Thymus (tissue), 11 donors: ENCODE results near the gene SIRT1. TPM values are rescaled to one million over a fixed set of nuclear protein-coding genes. Genes with fewer than 3 reads are reported as not detected.

ENCODE experiments used
- DNase-seq, 9 donors: peaks; one replicate each; pipeline ENCODE4 v3.0.0-alpha.2; 2013; ENCODE audit warnings: low spot score in 9 of 9, low read depth in 6 of 9, missing footprints in 1 of 9
- H3K27ac ChIP-seq, 2 donors: one replicate each; pipeline ENCODE4 v1.5.1; 2013; ENCODE audit warnings: control low read depth in 1 of 2, low read depth in 1 of 2, low read length in 1 of 2, mild to moderate bottlenecking in 1 of 2, moderate library complexity in 1 of 2
- H3K27me3 ChIP-seq, 2 donors: one replicate each; pipeline ENCODE4 v1.5.1; 2013; ENCODE audit warnings: low read length in 1 of 2; ENCODE audit not compliant: control insufficient read depth in 2 of 2, insufficient read depth in 1 of 2
- H3K36me3 ChIP-seq, 2 donors: one replicate each; pipeline ENCODE4 v1.5.1; 2013; ENCODE audit warnings: low read length in 1 of 2, mild to moderate bottlenecking in 1 of 2, moderate library complexity in 1 of 2; ENCODE audit not compliant: control insufficient read depth in 2 of 2, insufficient read depth in 2 of 2
- H3K4me1 ChIP-seq, 2 donors: one replicate each; pipeline ENCODE4 v1.5.1; 2013; ENCODE audit warnings: low read length in 2 of 2; ENCODE audit not compliant: control insufficient read depth in 2 of 2, insufficient read depth in 2 of 2
- H3K4me3 ChIP-seq, 2 donors: one replicate each; pipeline ENCODE4 v1.5.1; 2013; ENCODE audit warnings: low read length in 2 of 2, control low read depth in 1 of 2, mild to moderate bottlenecking in 1 of 2
- H3K9me3 ChIP-seq, 2 donors: one replicate each; pipeline ENCODE4 v1.5.1; 2013; ENCODE audit warnings: low read length in 1 of 2, mild to moderate bottlenecking in 1 of 2; ENCODE audit not compliant: control insufficient read depth in 2 of 2, insufficient read depth in 1 of 2
- WGBS: extraction: QIAGEN DNeasy Blood & Tissue Kit; methylation state at CpG from one replicate; pipeline ENCODE4 v1.1.7; 2013; 5-methylcytosine and 5-hydroxymethylcytosine counted together
- polyA plus RNA-seq: library from polyadenylated mRNA; stranded (reverse); fragments of 200-250 nt; gene quantifications from one replicate; pipeline ENCODE4 v1.2.3, GENCODE V29; 2013
- total RNA-seq: library from RNA; stranded (reverse); fragments of 120-200 nt; gene quantifications from one replicate; pipeline ENCODE4 v1.2.4, GENCODE V29; 2013
- donor health status: healthy.

The SIRT1 gene
- total and polyA plus RNA-seq, 2 donors, result 18.0 to 25.6 TPM

DNA sequence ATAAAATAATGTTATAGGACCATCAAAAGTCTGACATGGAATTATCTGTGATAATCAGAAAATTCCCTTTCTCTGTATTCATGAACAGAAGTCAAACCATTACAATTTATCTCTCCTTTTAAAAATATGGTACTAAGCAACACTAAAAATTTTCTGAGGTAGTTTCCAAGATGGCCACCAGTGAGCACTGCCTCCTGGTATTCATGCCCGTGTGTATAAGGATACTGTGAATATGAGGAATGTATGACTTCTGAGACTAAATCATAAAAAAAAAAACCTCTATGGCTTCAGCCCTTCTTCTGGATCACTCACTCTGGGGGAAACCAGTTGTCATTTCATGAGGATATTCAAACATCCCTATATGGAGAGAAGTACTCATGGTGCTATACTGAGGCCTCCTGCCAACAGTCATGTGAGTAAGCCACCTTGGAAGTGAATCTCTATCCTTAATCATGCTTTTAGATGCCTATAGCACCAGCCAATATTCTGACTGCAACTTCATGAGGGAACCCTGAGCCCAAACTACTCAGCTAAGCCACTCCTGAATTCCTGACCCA is 41.1 kb downstream of the SIRT1 start:
- Histone ChIP-seq H3K27me3 (no peaks in the 10 kb centered on the region), H3K4me1 (no peaks in the 10 kb centered on the region), H3K9me3 (no peaks in the 10 kb centered on the region), H3K27ac (no peak overlapping the region), H3K4me3 (no peak overlapping the region), H3K36me3 (peaks cover 6 to 21% of the 10 kb centered on the region in 2 donors)
- no peak for DNase-seq
- 97% methylated on average over 1 of the region's 1 CpG for WGBS

DNA sequence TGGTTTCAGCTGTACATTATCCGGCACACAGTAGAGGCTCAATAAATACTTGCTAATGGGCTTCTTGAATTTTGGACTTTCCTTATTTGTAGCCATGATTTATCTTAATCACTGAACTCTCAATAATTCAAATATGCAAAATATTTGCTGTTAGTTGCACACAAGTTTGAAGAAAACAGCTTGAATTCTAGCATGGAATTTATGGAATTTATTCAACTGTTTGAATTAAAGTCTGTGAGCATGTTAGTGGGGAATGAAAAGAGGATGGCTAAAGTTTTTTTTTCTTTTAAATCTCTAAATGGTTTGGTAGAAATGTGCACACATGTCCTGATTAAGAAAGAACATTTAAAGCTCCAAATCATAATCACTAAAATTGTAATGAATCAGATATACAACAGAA is 42.5 kb downstream of the SIRT1 start:
- DNase-seq, result no peak
- H3K9me3 ChIP-seq, result no peaks in the 10 kb centered on the region
- no peaks in the 10 kb centered on the region for H3K4me1 ChIP-seq
- 99% methylated on average over 1 of the region's 1 CpG for WGBS
- no peak overlapping the region for H3K27ac ChIP-seq
- H3K4me3 ChIP-seq, result no peak overlapping the region
- no peaks in the 10 kb centered on the region for H3K27me3 ChIP-seq
- H3K36me3 ChIP-seq, result peaks cover 13 to 26% of the 10 kb centered on the region in 2 donors

DNA sequence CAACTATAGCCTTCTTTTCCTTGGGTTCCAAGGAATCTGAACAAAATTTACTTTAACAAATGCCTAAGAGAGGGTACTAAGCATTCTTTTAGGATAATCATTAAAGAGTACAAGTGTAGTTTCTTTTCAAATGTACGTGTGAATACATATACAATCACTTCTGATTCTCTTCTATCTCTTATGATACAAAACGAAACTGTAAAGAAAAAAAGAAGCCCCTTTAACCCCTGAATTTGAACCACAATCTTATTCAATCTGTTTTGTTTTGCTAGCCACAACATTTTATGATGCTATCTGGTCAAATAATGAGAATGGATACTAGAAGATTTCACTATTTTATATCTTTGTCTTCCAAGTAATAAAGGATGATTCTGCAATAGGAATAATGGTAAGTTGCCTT is 48.7 kb downstream of the SIRT1 start:
- peaks cover 23 to 34% of the 10 kb centered on the region in 2 donors for H3K36me3 ChIP-seq
- H3K9me3 ChIP-seq, result no peaks in the 10 kb centered on the region
- DNase-seq, result no peak
- H3K27me3 ChIP-seq, result no peaks in the 10 kb centered on the region
- 95% methylated on average over 2 of the region's 2 CpGs for WGBS
- no peak overlapping the region for H3K27ac ChIP-seq
- H3K4me1 ChIP-seq, result no peaks in the 10 kb centered on the region
- no peak overlapping the region for H3K4me3 ChIP-seq

DNA sequence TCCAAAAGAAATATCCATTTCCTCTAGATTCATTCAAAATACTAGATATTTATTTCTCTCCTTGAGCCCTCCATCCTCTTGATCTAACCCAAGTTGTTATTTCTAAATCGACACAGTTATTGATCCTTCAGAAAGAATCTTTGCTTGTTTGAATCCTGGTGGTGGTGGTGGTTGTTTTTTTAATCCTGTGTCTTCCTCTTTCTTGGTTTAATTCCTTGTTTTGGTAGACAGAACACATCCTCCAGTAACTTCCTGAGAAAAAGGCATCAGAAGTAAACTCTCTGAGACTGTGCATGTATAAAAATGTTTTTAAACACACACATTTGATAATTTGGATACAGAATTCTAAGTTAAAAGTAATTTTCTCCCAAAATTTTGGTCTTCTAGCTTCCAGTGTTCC is 49.9 kb downstream of the SIRT1 start:
- Histone ChIP-seq H3K36me3 (peaks cover 18 to 37% of the 10 kb centered on the region in 2 donors), H3K27me3 (no peaks in the 10 kb centered on the region), H3K27ac (no peak overlapping the region), H3K9me3 (no peaks in the 10 kb centered on the region), H3K4me3 (no peak overlapping the region), H3K4me1 (no peaks in the 10 kb centered on the region)
- WGBS, result 66% methylated on average over 1 of the region's 1 CpG
- no peak for DNase-seq

GRCh38 chr10:67935223-67935622 is 50.8 kb downstream of the SIRT1 start:
- Histone ChIP-seq H3K27ac (no peak overlapping the region), H3K4me3 (no peak overlapping the region), H3K36me3 (peaks cover 16 to 38% of the 10 kb centered on the region in 2 donors), H3K9me3 (no peaks in the 10 kb centered on the region), H3K4me1 (no peaks in the 10 kb centered on the region), H3K27me3 (no peaks in the 10 kb centered on the region)
- whole genome bisulfite sequencing, result 98% methylated on average over 9 of the region's 9 CpGs
- no peak for DNase-seq

DNA sequence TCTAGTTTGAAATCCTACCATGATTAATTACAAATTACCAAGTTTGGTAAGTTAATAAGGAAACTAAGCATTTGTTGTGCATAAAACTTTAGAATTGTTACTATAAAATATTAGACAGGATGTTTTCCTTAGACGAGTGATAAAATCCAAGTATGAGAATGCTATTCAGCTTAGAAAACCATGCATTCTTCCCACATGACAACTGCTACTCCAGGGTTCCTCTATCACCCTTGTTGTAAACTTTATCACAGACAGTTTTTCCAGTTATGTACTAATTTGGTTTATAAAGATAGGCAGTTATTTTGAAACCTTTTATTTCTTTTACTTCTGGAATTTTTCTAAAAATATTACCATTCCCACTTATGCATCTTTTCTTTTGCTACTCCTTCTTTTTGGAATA is 52.0 kb downstream of the SIRT1 start:
- Histone ChIP-seq H3K36me3 (peaks cover 16 to 34% of the 10 kb centered on the region in 2 donors), H3K27ac (no peak overlapping the region), H3K9me3 (no peaks in the 10 kb centered on the region), H3K27me3 (no peaks in the 10 kb centered on the region), H3K4me1 (no peaks in the 10 kb centered on the region), H3K4me3 (no peak overlapping the region)
- 100% methylated on average over 1 of the region's 1 CpG for whole genome bisulfite sequencing
- no peak for DNase-seq

DNA sequence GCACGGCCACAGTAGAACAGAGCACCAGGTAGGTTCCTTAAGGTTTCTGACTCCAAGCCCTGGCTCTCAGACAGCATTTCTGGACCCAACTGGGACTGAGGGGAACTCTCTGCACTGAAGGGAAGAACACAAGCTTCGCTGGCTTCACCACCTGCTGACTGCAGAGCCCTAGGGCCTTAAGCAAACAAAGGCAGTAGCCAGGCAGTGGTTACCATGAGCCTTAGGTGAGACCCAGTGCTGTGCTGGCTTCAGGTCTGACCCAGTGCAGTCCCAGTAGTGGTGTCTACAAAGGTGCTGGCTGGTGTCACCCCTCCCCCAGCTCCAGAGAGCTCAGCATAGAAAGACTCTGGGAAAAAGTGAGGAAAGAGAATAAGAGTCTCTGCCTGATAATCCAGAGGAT is 59.5 kb downstream of the SIRT1 start:
- DNase-seq, result no peak
- Histone ChIP-seq H3K4me1 (no peaks in the 10 kb centered on the region), H3K36me3 (peaks cover 11 to 13% of the 10 kb centered on the region in 2 donors), H3K27ac (no peak overlapping the region), H3K9me3 (no peaks in the 10 kb centered on the region), H3K27me3 (no peaks in the 10 kb centered on the region), H3K4me3 (no peak overlapping the region)
- WGBS, result 98% methylated on average over 2 of the region's 2 CpGs

DNA sequence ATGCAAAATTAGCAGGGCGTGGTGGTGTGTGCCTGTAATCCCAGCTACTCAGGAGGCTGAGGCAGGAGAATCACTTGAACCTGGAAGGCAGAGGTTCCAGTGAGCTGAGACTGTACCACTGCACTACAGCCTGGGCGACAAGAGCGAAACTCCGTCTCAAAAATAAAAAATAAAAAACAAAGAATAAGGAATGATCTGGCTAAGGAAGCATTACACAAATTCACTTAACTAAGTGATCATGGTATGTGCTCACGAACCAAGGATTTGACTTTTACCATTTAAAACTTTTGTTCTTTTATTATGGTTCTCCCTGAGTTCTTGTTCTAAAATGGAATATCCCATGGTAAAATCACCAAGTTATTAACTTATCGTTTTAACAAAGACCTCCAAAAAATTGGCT is 71.2 kb downstream of the SIRT1 start:
- Histone ChIP-seq H3K4me1 (no peaks in the 10 kb centered on the region), H3K9me3 (no peaks in the 10 kb centered on the region), H3K27ac (no peak overlapping the region), H3K4me3 (no peak overlapping the region), H3K27me3 (no peaks in the 10 kb centered on the region), H3K36me3 (peaks cover 0 to 12% of the 10 kb centered on the region in 2 donors)
- 99% methylated on average over 6 of the region's 6 CpGs for WGBS
- no peak for DNase-seq

DNA sequence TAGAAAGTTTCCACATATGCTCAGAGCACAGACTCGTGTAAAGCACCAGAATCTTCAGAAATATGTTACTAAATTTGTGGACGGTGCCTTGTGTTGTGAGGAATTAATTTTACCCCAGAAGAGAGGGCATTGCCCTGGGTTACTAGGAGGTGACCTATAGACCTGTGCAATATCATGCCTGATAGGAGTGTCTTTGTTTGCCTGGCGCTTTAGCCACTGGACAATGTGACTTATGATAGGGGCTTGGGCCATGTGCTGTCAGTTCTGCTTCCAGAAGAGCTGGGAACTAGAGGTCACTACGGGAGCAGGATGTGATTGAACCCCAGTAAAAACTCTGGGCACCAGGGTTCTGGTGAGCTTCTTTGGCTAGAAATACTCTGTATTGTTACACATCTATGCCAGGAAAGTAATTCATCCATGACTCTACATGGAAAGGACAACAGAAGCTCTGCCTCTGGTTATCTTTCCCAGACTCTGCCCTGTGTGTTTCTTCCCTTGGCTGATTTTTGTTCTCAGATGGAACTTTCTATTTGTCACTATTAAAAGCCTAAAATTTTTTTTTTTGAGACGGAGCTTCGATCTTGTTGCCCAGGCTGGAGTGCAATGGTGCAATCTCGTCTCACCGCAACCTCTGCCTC is 75.5 kb downstream of the SIRT1 start:
- WGBS, result 98% methylated on average over 8 of the region's 8 CpGs

More for the DNA sequence above, 75.5 kb downstream of the SIRT1 start:
- Histone ChIP-seq H3K4me1 (no peaks in the 10 kb centered on the region), H3K36me3 (peaks cover 0 to 1% of the 10 kb centered on the region in 2 donors), H3K27ac (no peak overlapping the region), H3K27me3 (no peaks in the 10 kb centered on the region), H3K4me3 (no peak overlapping the region), H3K9me3 (no peaks in the 10 kb centered on the region)
- no peak for DNase-seq
